Fibroblast of mammary gland (primary cell): ENCODE data around the gene ELFN2.
A peak's percentile ranks its signal among the peaks of the same experiment; 100 is the strongest.

ENCODE experiments used
- DNase-seq: peaks from one replicate; pipeline ENCODE4 v3.0.0-alpha.2; 2010; ENCODE audit warnings: low read depth
- H3K4me3 ChIP-seq: 2 replicates; pipeline ENCODE4 v1.5.1; 2011; ENCODE audit warnings: low read depth, mild to moderate bottlenecking, low read length, moderate library complexity; ENCODE audit not compliant: control insufficient read depth
- TF ChIP-seq, protein P1 (sequence below): conservative IDR thresholded peaks from 2 replicates; pipeline ENCODE4 v1.5.1; 2011; ENCODE audit warnings: low read depth, low read length, inconsistent platforms; ENCODE audit not compliant: control insufficient read depth, insufficient read depth

Gene ELFN2

DNA sequence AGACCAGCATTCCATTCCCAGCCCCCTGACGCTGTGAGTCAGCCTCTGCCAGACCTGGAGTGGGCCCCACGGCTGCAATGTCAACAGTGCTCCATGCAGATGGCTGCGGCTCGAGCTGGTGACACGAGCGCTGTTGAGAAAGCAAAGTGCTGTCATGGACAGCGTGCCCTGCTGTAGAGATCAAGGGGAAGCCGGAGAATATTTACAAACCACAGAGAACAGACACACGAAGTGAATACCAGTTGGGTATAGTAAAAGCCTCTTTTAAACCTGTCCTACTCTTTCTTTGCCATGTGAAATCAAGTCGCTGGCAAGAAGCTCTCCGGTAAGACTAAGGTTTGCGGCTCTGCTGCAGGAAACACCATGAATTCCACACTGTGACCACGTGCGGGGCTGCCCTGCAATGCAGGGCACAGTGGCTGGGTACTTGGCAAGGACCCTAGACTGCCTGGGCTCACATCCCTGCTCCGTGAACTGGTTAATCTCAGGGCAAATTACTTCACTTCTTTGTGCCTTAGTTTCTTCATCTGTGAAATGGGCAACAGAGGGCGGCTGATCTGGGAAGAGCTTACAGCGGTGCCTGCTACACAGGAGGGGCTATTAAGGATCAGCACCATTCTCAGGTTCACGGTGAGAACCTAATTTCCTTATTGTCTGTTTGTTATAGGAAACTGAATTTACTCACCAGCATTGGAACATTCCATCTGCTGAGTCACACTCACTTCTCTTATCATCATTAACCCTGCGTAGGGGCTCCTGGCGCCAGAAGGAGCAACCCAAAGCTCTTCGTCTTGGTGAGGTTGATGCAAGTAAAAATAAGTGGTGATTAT is 27.8 kb upstream of the ELFN2 start:
- DNase-seq, result peak; percentile 88
- TF ChIP-seq, protein P1, sequence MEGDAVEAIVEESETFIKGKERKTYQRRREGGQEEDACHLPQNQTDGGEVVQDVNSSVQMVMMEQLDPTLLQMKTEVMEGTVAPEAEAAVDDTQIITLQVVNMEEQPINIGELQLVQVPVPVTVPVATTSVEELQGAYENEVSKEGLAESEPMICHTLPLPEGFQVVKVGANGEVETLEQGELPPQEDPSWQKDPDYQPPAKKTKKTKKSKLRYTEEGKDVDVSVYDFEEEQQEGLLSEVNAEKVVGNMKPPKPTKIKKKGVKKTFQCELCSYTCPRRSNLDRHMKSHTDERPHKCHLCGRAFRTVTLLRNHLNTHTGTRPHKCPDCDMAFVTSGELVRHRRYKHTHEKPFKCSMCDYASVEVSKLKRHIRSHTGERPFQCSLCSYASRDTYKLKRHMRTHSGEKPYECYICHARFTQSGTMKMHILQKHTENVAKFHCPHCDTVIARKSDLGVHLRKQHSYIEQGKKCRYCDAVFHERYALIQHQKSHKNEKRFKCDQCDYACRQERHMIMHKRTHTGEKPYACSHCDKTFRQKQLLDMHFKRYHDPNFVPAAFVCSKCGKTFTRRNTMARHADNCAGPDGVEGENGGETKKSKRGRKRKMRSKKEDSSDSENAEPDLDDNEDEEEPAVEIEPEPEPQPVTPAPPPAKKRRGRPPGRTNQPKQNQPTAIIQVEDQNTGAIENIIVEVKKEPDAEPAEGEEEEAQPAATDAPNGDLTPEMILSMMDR, result no peak
- no peak overlapping the region for H3K4me3 ChIP-seq

DNA sequence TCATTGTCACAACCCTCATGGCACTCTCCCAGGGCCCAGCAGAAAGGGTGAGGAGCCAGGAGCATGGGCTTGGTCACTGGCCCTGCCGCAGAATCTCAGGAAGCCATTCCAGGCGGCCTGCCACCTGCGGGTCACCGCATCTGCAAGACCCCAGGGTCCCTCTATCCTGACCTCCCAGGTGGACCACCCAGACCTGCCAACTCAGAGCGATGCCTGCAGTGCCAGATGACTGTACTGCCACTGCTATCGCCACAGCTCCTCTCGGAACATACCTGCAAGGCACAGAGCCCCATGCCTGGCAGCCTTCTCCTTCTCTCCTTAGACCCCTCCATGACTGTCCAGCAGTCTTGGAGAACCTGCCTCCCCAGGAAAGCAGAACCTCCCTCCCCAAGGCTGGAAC is 26.4 kb upstream of the ELFN2 start:
- DNase-seq, result no peak
- H3K4me3 ChIP-seq, result no peak overlapping the region
- TF ChIP-seq, protein P1, result no peak

DNA sequence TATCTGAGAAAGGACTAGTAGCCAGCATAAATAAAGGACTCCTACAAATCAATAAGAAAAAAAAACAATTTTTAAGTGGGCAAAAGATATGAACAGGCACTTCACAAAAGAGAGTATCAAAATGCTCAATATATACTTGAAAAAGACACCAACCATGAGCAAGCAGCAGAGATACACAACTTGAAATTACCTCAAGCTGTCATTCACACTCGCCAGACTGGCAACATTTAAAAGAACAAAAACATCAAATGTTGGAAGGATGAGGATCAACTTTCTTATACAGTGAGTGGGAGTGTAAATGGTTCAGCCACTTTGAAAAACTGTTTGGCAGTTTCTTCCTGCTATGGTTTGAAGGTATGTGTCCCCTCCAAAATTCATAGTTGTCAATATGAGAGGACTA is 23.9 kb upstream of the ELFN2 start:
- TF ChIP-seq, protein P1, result no peak

DNA sequence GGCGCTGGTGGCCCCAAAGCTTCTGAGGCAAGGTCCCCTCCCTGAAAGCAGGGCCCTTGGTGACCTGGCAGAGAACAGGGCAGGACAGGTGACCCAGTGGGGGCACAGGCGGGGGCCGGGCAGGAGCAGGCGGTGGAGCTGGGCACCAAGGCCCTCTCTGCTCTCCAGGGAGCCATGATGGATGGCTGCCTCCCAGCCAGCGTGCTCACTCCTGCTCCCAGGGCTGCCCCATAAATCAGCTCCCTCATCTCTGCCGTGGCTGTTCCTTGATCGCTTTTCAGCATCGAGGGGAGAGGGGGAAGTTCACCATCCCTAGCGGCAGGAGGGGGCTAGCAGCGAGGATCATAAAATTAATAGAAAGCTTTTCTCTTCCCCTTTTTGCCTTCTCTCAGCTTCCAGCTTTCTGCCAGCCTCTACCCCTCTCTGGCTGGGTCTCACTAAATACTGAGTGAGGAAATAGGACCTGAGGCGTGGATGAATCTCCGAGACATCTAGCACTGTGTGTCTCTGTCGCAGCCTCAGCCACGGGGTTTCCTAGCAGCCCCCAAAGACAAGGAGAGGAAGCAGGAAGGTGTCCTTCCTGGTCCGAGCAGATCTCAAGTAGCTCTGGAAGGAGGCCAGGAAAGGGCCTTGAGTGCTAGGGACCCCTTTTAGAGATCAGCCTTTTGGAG is 22.2 kb upstream of the ELFN2 start:
- H3K4me3 ChIP-seq, result no peak overlapping the region
- no peak for DNase-seq
- TF ChIP-seq, protein P1, result no peak

More for the DNA sequence above, 23.9 kb upstream of the ELFN2 start:
- H3K4me3 ChIP-seq, result no peak overlapping the region
- DNase-seq, result no peak

DNA sequence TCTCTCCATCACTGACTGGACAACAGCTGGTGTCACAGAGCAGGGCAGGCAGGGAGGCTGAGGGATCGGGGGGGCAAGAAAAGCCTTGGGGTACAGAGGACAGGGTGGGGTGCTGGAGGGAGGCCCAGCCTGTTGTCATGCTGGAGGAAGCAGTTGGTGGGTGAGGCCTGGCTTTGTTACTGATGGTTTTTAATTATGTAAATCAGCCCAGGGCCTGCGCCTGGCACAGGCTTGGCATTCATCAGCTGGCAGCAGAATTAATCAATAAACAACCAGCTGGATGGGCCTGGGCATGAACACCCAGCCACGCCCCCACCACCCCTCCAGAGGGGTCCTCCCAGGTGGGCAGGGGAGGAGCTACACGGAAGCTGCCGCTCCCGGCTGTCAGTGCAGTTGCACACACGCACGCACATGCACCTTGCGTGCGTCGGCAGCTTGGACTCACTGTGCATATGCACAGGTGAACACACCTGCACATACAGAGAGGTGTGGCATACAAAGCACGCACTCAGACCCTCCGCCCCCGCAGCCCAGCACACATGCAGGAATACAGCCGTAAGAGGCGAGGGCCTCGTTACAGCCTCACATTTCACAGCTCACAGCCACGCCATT is 21.3 kb upstream of the ELFN2 start:
- TF ChIP-seq, protein P1, result no peak
- no peak for DNase-seq
- H3K4me3 ChIP-seq, result no peak overlapping the region

DNA sequence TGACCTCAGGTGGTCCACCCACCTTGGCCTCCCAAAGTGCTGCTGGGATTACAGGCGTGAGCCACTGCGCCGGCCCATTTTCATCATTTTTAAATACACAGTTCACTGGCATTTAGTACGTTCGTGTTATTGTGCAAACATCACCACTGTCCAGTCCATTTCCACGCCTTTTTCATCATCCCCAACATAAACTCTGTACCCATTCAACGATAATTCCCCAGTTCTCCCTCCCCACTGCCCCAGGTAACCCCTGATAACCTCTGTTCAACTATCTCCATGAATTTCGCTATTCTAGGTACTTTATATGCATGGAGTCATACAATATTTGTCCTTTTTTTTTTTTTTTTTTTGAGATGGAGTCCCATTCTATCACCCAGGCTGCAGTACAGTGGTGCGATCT is 18.2 kb upstream of the ELFN2 start:
- no peak for DNase-seq
- no peak overlapping the region for H3K4me3 ChIP-seq
- TF ChIP-seq, protein P1, result no peak
